K562 (cell line): ENCODE measurements around the gene PDE4D. TPM values are rescaled to one million over a fixed set of nuclear protein-coding genes. Genes with fewer than 3 reads are reported as not detected.

Source experiments
- ATAC-seq: fragments of 200-7000 bp; cut with Tn5 transposase; 3 replicates; pipeline ENCODE4 v1.9.1; 2020; ENCODE audit warnings: moderate library complexity
- BruUV-seq: library from RNA; stranded (reverse); fragments of 400-500 nt; replicated peaks from 2 replicates; lab custom pipeline; 2021; lab: Mats Ljungman, UMichigan
- CTCF ChIA-PET: fragments of 300-600 bp; formaldehyde crosslinking; extraction: SDS; loops from one replicate; lab custom pipeline; 2021; ENCODE audit warnings: low intra/inter-chr PET ratio; lab: Yijun Ruan, JAX
- POLR2A ChIA-PET: fragments of 300-600, 350-650 bp; sonication (Branson Sonifier 250); formaldehyde crosslinking; extraction: SDS; loops from one replicate; lab custom pipeline; 2021; ENCODE audit warnings: antibody characterized with exemption, inconsistent platforms; lab: Yijun Ruan, JAX
- DNase-seq, 4 experiments: peaks; one replicate each; pipeline versions ENCODE4 v3.0.0 to v3.0.0-alpha.2; 2011 to 2018; ENCODE audit warnings: low spot score in 3 of 4, mixed read lengths in 3 of 4; ENCODE audit errors: extremely low read depth in 1 of 4
- FAIRE-seq: peaks from 2 replicates; lab custom pipeline; 2011; peaks lifted over from hg19 to GRCh38; lab: Jason Lieb, UNC
- H2AFZ ChIP-seq: 2 replicates; pipeline ENCODE4 v1.6.0; 2011; ENCODE audit warnings: low read depth, low read length, control low read depth, inconsistent platforms
- H3K27ac ChIP-seq: fragments of 200-600 bp; 3 replicates; pipeline ENCODE4 v1.8.0; 2011; ENCODE audit warnings: low read depth, mild to moderate bottlenecking, control low read depth, inconsistent platforms, low read length, moderate library complexity, mixed read lengths; ENCODE audit errors: extremely low read depth
- H3K27me3 ChIP-seq, 2 experiments: fragments of 300-600 bp in 1 of 2; 2 replicates in 1 of 2; 3 replicates in 1 of 2; pipeline versions ENCODE4 v1.6.0 to v1.8.0; 2011; ENCODE audit warnings: inconsistent platforms in 2 of 2, low read length in 2 of 2, mild to moderate bottlenecking in 1 of 2, mixed read lengths in 1 of 2, moderate library complexity in 1 of 2; ENCODE audit not compliant: control insufficient read depth in 2 of 2, insufficient read depth in 2 of 2
- H3K36me3 ChIP-seq: fragments of 300-600 bp; 3 replicates; pipeline ENCODE4 v1.8.0; 2011; ENCODE audit warnings: mild to moderate bottlenecking, low read length, inconsistent platforms; ENCODE audit not compliant: control insufficient read depth, insufficient read depth
- H3K4me1 ChIP-seq, 2 experiments: fragments of 200-600 bp in 1 of 2; replicated peaks in 1 of 2; 2 replicates in 1 of 2; 3 replicates in 1 of 2; pipeline versions ENCODE4 v1.5.1 to v1.8.0; 2011; ENCODE audit warnings: inconsistent platforms in 2 of 2, low read length in 2 of 2, mild to moderate bottlenecking in 1 of 2, mixed read lengths in 1 of 2, moderate library complexity in 1 of 2; ENCODE audit not compliant: control insufficient read depth in 2 of 2, insufficient read depth in 2 of 2
- H3K4me2 ChIP-seq: 2 replicates; pipeline ENCODE4 v1.6.1; 2011; ENCODE audit warnings: low read length, control low read depth, inconsistent platforms, mixed read lengths; ENCODE audit not compliant: insufficient read depth
- H3K4me3 ChIP-seq: fragments of 200-600 bp; sonication (generic), shearing (Covaris generic); 2 replicates; pipeline ENCODE4 v1.5.1; 2016; ENCODE audit warnings: control low read depth, inconsistent platforms
- H3K79me2 ChIP-seq: fragments of 200-600 bp; 3 replicates; pipeline ENCODE4 v1.8.0; 2011; ENCODE audit warnings: low read length, inconsistent platforms; ENCODE audit not compliant: control insufficient read depth, insufficient read depth
- H3K9ac ChIP-seq, 2 experiments: 2 replicates each; pipeline versions ENCODE4 v1.6.0 to v1.6.1; 2011; ENCODE audit warnings: low read depth in 2 of 2, low read length in 2 of 2, control low read depth in 1 of 2, inconsistent platforms in 1 of 2, mild to moderate bottlenecking in 1 of 2, mixed read lengths in 1 of 2; ENCODE audit not compliant: insufficient read depth in 1 of 2
- H3K9me1 ChIP-seq: one replicate; pipeline ENCODE4 v1.6.0; 2011; ENCODE audit warnings: inconsistent platforms, mild to moderate bottlenecking, low read length, moderate library complexity; ENCODE audit not compliant: control insufficient read depth, insufficient read depth
- H3K9me3 ChIP-seq: replicated peaks from 2 replicates; pipeline ENCODE4 v1.5.1; 2011; ENCODE audit warnings: low read depth, low read length, inconsistent platforms; ENCODE audit not compliant: control insufficient read depth, insufficient read depth
- H4K20me1 ChIP-seq: replicated peaks from 2 replicates; pipeline ENCODE4 v1.6.1; 2011; ENCODE audit warnings: low read length, inconsistent platforms, mixed read lengths; ENCODE audit not compliant: control insufficient read depth, insufficient read depth
- BHLHE40 ChIP-seq: IDR thresholded peaks from 2 replicates; pipeline ENCODE4 v1.6.1; 2011; ENCODE audit warnings: low read length, improper control_type of control experiment
- TEAD4 ChIP-seq, 2 experiments: sonication (generic) in 1 of 2; formaldehyde crosslinking in 1 of 2; IDR thresholded peaks; 2 replicates each; pipeline versions ENCODE4 v1.6.1 to v1.8.0; 2012 to 2022; ENCODE audit warnings: borderline replicate concordance in 1 of 2, inconsistent platforms in 1 of 2, low read length in 1 of 2, mild to moderate bottlenecking in 1 of 2, missing genetic modification reagents in 1 of 2
- ZNF75A ChIP-seq: fragments of 450-650 bp; formaldehyde crosslinking; IDR thresholded peaks from 2 replicates; pipeline ENCODE4 v1.4.0; 2020; ENCODE audit warnings: mild to moderate bottlenecking
- WGBS: fragments of 100-300 bp; shearing (Covaris generic); methylation state at CpG from one replicate; pipeline ENCODE4 v1.1.6; 2016; ENCODE audit warnings: low coverage, mixed read lengths; ENCODE audit not compliant: insufficient coverage; ENCODE audit errors: missing lambda C conversion rate; 5-methylcytosine and 5-hydroxymethylcytosine counted together
- in situ Hi-C: fragments of 300-500 bp; cut with MboI; formaldehyde crosslinking; loops from 4 replicates; pipeline ENCODE4 v1.15.0; 2018; ENCODE audit warnings: inconsistent platforms, mixed read lengths
- intact Hi-C: fragments of 100-400 bp; cut with micrococcal nuclease; formaldehyde crosslinking; loops from 2 replicates; pipeline ENCODE4 v1.14.2; 2022
- polyA plus RNA-seq, 8 experiments: library from polyadenylated mRNA; depleted of rRNA in 4 of 8; stranded (reverse) in 5 of 8; unstranded in 3 of 8; fragments of >200 nt; fragmentation: Nextera tagmentation in 2 of 8; fragmentation: Illumina TruSeq in 1 of 8; extraction: Ambion mirVana in 2 of 8; extraction: Trizol in 1 of 8; gene quantifications; 2 replicates each; pipeline versions ENCODE4 v1.2.1 to v1.2.3, GENCODE V29; 2011 to 2014; ENCODE audit warnings: inconsistent platforms in 1 of 8, missing spikeins in 1 of 8
- total RNA-seq, 7 experiments: library from RNA; depleted of rRNA in 6 of 7; stranded (reverse); fragments of >200 nt in 6 of 7; fragmentation: Illumina TruSeq in 2 of 7; extraction: Trizol in 2 of 7; gene quantifications; 2 replicates each; pipeline versions ENCODE4 v1.2.1 to v1.2.3, GENCODE V29; 2011 to 2021; ENCODE audit warnings: low replicate concordance in 1 of 7
- TF ChIP-seq, protein P1 (sequence below): fragments of 250-450 bp; sonication (Bioruptor Pico); IDR thresholded peaks from 2 replicates; pipeline ENCODE4 v1.8.0; 2022; ENCODE audit warnings: inconsistent platforms, mild to moderate bottlenecking, moderate library complexity, borderline replicate concordance
- TF ChIP-seq, protein P2 (sequence below): fragments of 450-650 bp; formaldehyde crosslinking; IDR thresholded peaks from 2 replicates; pipeline ENCODE4 v1.4.0; 2020; ENCODE audit warnings: mild to moderate bottlenecking, mixed read lengths

The PDE4D gene
- total and polyA plus RNA-seq, 9 of the 15 experiments (the other 6 are each of a cell fraction or from before 2014, with no cell fraction given): 0.04 to 0.46 (median 0.13) TPM

DNA sequence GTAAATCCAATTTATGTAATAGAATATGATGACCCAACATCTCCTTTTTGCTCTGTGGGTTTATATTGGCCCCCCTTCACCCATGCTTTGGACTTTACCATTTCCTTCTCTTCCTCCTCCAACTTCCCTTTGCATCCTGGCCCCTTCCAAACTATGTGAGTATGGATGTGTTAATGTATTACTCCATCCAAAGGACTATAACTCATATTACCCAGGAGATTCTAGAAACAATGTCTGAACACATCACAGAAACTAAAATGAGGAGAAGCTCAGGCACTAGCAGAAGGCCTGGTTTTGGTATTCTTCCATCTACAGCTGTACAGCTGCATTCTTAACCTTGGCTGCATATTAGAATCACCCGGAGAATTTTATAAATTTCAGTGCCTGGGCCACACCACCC is 110.7 kb downstream of the PDE4D start:
- Histone ChIP-seq H3K9me1 (no peaks in the 10 kb centered on the region), H3K4me1 (no peaks in the 10 kb centered on the region), H3K79me2 (no peaks in the 10 kb centered on the region), H4K20me1 (no peaks in the 10 kb centered on the region), H2AFZ (no peak overlapping the region), H3K4me3 (no peak overlapping the region), H3K9ac (no peak overlapping the region), H3K36me3 (no peaks in the 10 kb centered on the region), H3K4me2 (no peak overlapping the region), H3K27me3 (no peaks in the 10 kb centered on the region), H3K27ac (no peak overlapping the region), H3K9me3 (no peaks in the 10 kb centered on the region)
- POLR2A ChIA-PET: no interaction called here
- in situ Hi-C loops (loop anchor here (25.0 kb wide), 1 partner anchor 896 kb away; no protein-coding TSS in a partner anchor), intact Hi-C loops (no loop called here)
- TF ChIP-seq, protein P1, sequence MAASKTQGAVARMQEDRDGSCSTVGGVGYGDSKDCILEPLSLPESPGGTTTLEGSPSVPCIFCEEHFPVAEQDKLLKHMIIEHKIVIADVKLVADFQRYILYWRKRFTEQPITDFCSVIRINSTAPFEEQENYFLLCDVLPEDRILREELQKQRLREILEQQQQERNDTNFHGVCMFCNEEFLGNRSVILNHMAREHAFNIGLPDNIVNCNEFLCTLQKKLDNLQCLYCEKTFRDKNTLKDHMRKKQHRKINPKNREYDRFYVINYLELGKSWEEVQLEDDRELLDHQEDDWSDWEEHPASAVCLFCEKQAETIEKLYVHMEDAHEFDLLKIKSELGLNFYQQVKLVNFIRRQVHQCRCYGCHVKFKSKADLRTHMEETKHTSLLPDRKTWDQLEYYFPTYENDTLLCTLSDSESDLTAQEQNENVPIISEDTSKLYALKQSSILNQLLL (CRISPR knock-in tag): no peak
- no peak for TF ChIP-seq ZNF75A
- TF ChIP-seq BHLHE40: no peak
- TF ChIP-seq, protein P2, sequence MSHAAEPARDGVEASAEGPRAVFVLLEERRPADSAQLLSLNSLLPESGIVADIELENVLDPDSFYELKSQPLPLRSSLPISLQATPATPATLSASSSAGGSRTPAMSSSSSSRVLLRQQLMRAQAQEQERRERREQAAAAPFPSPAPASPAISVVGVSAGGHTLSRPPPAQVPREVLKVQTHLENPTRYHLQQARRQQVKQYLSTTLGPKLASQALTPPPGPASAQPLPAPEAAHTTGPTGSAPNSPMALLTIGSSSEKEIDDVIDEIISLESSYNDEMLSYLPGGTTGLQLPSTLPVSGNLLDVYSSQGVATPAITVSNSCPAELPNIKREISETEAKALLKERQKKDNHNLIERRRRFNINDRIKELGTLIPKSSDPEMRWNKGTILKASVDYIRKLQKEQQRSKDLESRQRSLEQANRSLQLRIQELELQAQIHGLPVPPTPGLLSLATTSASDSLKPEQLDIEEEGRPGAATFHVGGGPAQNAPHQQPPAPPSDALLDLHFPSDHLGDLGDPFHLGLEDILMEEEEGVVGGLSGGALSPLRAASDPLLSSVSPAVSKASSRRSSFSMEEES: no peak
- no peak for TF ChIP-seq TEAD4 (IDR thresholded peaks at IDR 0.05; ENCODE audit: low read length)
- TF ChIP-seq TEAD4 (CRISPR knock-in tag; IDR thresholded peaks at IDR 0.05; ENCODE audit: borderline replicate concordance): no peak
- 0% methylated on average over 1 of the region's 1 CpG for WGBS
- CTCF ChIA-PET: no interaction called here
- DNase-seq: no peak
- BruUV-seq: no TSS peak
- FAIRE-seq: no peak
- no peak for ATAC-seq
